ENCODE measurements around the gene USP2. TPM values are rescaled to one million over a fixed set of nuclear protein-coding genes. Genes with fewer than 3 reads are reported as not detected.

Gene USP2
- total RNA-seq, 1 donor from 2014 or later = 135 TPM

- H3K4me1 ChIP-seq = peaks cover 19% of the 10 kb centered on the region
- intact Hi-C loops (cut with micrococcal nuclease) = no loop called here
- no peak for DNase-seq
These were observed 75.7 kb downstream of the USP2 start for GRCh38 chr11:119305556-119306372.

More at GRCh38 chr11:119305556-119306372, 75.7 kb downstream of the USP2 start:
- Histone ChIP-seq H3K36me3 (peaks cover 51% of the 10 kb centered on the region), H3K27me3 (ENCODE audit: low read depth) (no peaks in the 10 kb centered on the region), H3K4me3 (no peak overlapping the region), H3K27ac (replicated peaks) (peak overlapping the region; percentile 16), H3K9me3 (replicated peaks) (no peaks in the 10 kb centered on the region)
- no peak for TF ChIP-seq CTCF (IDR thresholded peaks at IDR 0.05; ENCODE audit: borderline replicate concordance)

Small RNA genes within 50 kb of the gene (microRNA-seq; reads per million reads assigned to microRNA genes)
- not detected for gene MIR6756

Other genes with a start within 250 kb of the USP2 start
- gene ABCG4, start 232.6 kb downstream of the USP2 start, total RNA-seq = 1.8 TPM
- 32.2 TPM for gene NLRX1, start 213.0 kb downstream of the USP2 start, total RNA-seq
- not detected for gene NHERF4, start 196.2 kb downstream of the USP2 start, total RNA-seq
- gene CBL, start 175.4 kb downstream of the USP2 start, total RNA-seq = 7.0 TPM
- gene MCAM, start 64.6 kb downstream of the USP2 start, total RNA-seq = 59.2 TPM
- gene RNF26, start 47.2 kb downstream of the USP2 start, total RNA-seq = 14.0 TPM
- 14.4 TPM for gene C1QTNF5, start 40.8 kb downstream of the USP2 start, total RNA-seq
- not detected for gene MFRP, start 35.0 kb downstream of the USP2 start, total RNA-seq
- 0.91 TPM for gene THY1, start 41.5 kb upstream of the USP2 start, total RNA-seq